K562 (cell line): Measurements from ENCODE around the gene SPATA31D3. TPM values are rescaled to one million over a fixed set of nuclear protein-coding genes. Genes with fewer than 3 reads are reported as not detected.

Source experiments
- ATAC-seq: fragments of 200-7000 bp; cut with Tn5 transposase; 3 replicates; pipeline ENCODE4 v1.9.1; 2020; ENCODE audit warnings: moderate library complexity
- BruUV-seq: library from RNA; stranded (reverse); fragments of 400-500 nt; replicated peaks from 2 replicates; lab custom pipeline; 2021; lab: Mats Ljungman, UMichigan
- CTCF ChIA-PET: fragments of 300-600 bp; formaldehyde crosslinking; extraction: SDS; loops from one replicate; lab custom pipeline; 2021; ENCODE audit warnings: low intra/inter-chr PET ratio; lab: Yijun Ruan, JAX
- POLR2A ChIA-PET: fragments of 300-600, 350-650 bp; sonication (Branson Sonifier 250); formaldehyde crosslinking; extraction: SDS; loops from one replicate; lab custom pipeline; 2021; ENCODE audit warnings: antibody characterized with exemption, inconsistent platforms; lab: Yijun Ruan, JAX
- DNase-seq, 4 experiments: peaks; one replicate each; pipeline versions ENCODE4 v3.0.0 to v3.0.0-alpha.2; 2011 to 2018; ENCODE audit warnings: low spot score in 3 of 4, mixed read lengths in 3 of 4; ENCODE audit errors: extremely low read depth in 1 of 4
- FAIRE-seq: peaks from 2 replicates; lab custom pipeline; 2011; peaks lifted over from hg19 to GRCh38; lab: Jason Lieb, UNC
- H2AFZ ChIP-seq: 2 replicates; pipeline ENCODE4 v1.6.0; 2011; ENCODE audit warnings: low read depth, low read length, control low read depth, inconsistent platforms
- H3K27ac ChIP-seq: fragments of 200-600 bp; 3 replicates; pipeline ENCODE4 v1.8.0; 2011; ENCODE audit warnings: low read depth, mild to moderate bottlenecking, control low read depth, inconsistent platforms, low read length, moderate library complexity, mixed read lengths; ENCODE audit errors: extremely low read depth
- H3K27me3 ChIP-seq, 2 experiments: fragments of 300-600 bp in 1 of 2; 2 replicates in 1 of 2; 3 replicates in 1 of 2; pipeline versions ENCODE4 v1.6.0 to v1.8.0; 2011; ENCODE audit warnings: inconsistent platforms in 2 of 2, low read length in 2 of 2, mild to moderate bottlenecking in 1 of 2, mixed read lengths in 1 of 2, moderate library complexity in 1 of 2; ENCODE audit not compliant: control insufficient read depth in 2 of 2, insufficient read depth in 2 of 2
- H3K36me3 ChIP-seq: fragments of 300-600 bp; 3 replicates; pipeline ENCODE4 v1.8.0; 2011; ENCODE audit warnings: mild to moderate bottlenecking, low read length, inconsistent platforms; ENCODE audit not compliant: control insufficient read depth, insufficient read depth
- H3K4me1 ChIP-seq, 2 experiments: fragments of 200-600 bp in 1 of 2; replicated peaks in 1 of 2; 2 replicates in 1 of 2; 3 replicates in 1 of 2; pipeline versions ENCODE4 v1.5.1 to v1.8.0; 2011; ENCODE audit warnings: inconsistent platforms in 2 of 2, low read length in 2 of 2, mild to moderate bottlenecking in 1 of 2, mixed read lengths in 1 of 2, moderate library complexity in 1 of 2; ENCODE audit not compliant: control insufficient read depth in 2 of 2, insufficient read depth in 2 of 2
- H3K4me2 ChIP-seq: 2 replicates; pipeline ENCODE4 v1.6.1; 2011; ENCODE audit warnings: low read length, control low read depth, inconsistent platforms, mixed read lengths; ENCODE audit not compliant: insufficient read depth
- H3K4me3 ChIP-seq: fragments of 200-600 bp; sonication (generic), shearing (Covaris generic); 2 replicates; pipeline ENCODE4 v1.5.1; 2016; ENCODE audit warnings: control low read depth, inconsistent platforms
- H3K79me2 ChIP-seq: fragments of 200-600 bp; 3 replicates; pipeline ENCODE4 v1.8.0; 2011; ENCODE audit warnings: low read length, inconsistent platforms; ENCODE audit not compliant: control insufficient read depth, insufficient read depth
- H3K9ac ChIP-seq, 2 experiments: 2 replicates each; pipeline versions ENCODE4 v1.6.0 to v1.6.1; 2011; ENCODE audit warnings: low read depth in 2 of 2, low read length in 2 of 2, control low read depth in 1 of 2, inconsistent platforms in 1 of 2, mild to moderate bottlenecking in 1 of 2, mixed read lengths in 1 of 2; ENCODE audit not compliant: insufficient read depth in 1 of 2
- H3K9me1 ChIP-seq: one replicate; pipeline ENCODE4 v1.6.0; 2011; ENCODE audit warnings: inconsistent platforms, mild to moderate bottlenecking, low read length, moderate library complexity; ENCODE audit not compliant: control insufficient read depth, insufficient read depth
- H3K9me3 ChIP-seq: replicated peaks from 2 replicates; pipeline ENCODE4 v1.5.1; 2011; ENCODE audit warnings: low read depth, low read length, inconsistent platforms; ENCODE audit not compliant: control insufficient read depth, insufficient read depth
- H4K20me1 ChIP-seq: replicated peaks from 2 replicates; pipeline ENCODE4 v1.6.1; 2011; ENCODE audit warnings: low read length, inconsistent platforms, mixed read lengths; ENCODE audit not compliant: control insufficient read depth, insufficient read depth
- AFF1 ChIP-seq, 2 experiments: fragments of 450-650 bp; IDR thresholded peaks; 2 replicates each; pipeline ENCODE4 v1.6.1; 2018; ENCODE audit warnings: mild to moderate bottlenecking in 2 of 2, low read depth in 1 of 2; ENCODE audit not compliant: partially characterized antibody in 2 of 2
- ARID1B ChIP-seq: fragments of 450-650 bp; IDR thresholded peaks from 2 replicates; pipeline ENCODE4 v1.6.1; 2016; ENCODE audit warnings: antibody characterized with exemption, mild to moderate bottlenecking, inconsistent platforms
- ATF7 ChIP-seq: fragments of 450-650 bp; IDR thresholded peaks from 2 replicates; pipeline ENCODE4 v1.7.1; 2014; ENCODE audit warnings: mild to moderate bottlenecking, moderate library complexity
- CBX5 ChIP-seq: IDR thresholded peaks from 2 replicates; pipeline ENCODE4 v1.6.1; 2014; ENCODE audit warnings: low read depth, borderline replicate concordance
- HDAC3 ChIP-seq: fragments of 450-650 bp; IDR thresholded peaks from 2 replicates; pipeline ENCODE4 v1.6.1; 2018; ENCODE audit warnings: borderline replicate concordance, mild to moderate bottlenecking, moderate library complexity; ENCODE audit not compliant: partially characterized antibody
- KAT7 ChIP-seq: sonication (generic); formaldehyde crosslinking; IDR thresholded peaks from 2 replicates; pipeline ENCODE4 v1.8.0; 2022; ENCODE audit warnings: missing genetic modification reagents, mild to moderate bottlenecking, borderline replicate concordance
- NFIC ChIP-seq: fragments of 450-650 bp; IDR thresholded peaks from 2 replicates; pipeline ENCODE4 v1.6.1; 2017; ENCODE audit warnings: mild to moderate bottlenecking, inconsistent platforms
- OTX1 ChIP-seq: fragments of 450-650 bp; formaldehyde crosslinking; IDR thresholded peaks from 2 replicates; pipeline ENCODE4 v1.4.0; 2022; ENCODE audit warnings: mild to moderate bottlenecking
- POLR2AphosphoS2 ChIP-seq: IDR thresholded peaks from 2 replicates; pipeline ENCODE4 v1.6.1; 2012; ENCODE audit warnings: low read length, improper control_type of control experiment
- POLR2H ChIP-seq: IDR thresholded peaks from 2 replicates; pipeline ENCODE4 v1.6.1; 2016; ENCODE audit warnings: missing genetic modification characterization, low read depth, mild to moderate bottlenecking, control low read depth, missing compliant biosample characterization, moderate library complexity
- RBM34 ChIP-seq: fragments of 200-400 bp; formaldehyde crosslinking; IDR thresholded peaks from 2 replicates; pipeline ENCODE4 v1.6.1; 2018; ENCODE audit warnings: low read length, borderline replicate concordance; ENCODE audit not compliant: insufficient read depth
- ZNF407 ChIP-seq: fragments of 450-650 bp; IDR thresholded peaks from 2 replicates; pipeline ENCODE4 v1.6.1; 2016; ENCODE audit warnings: low read depth
- WGBS: fragments of 100-300 bp; shearing (Covaris generic); methylation state at CpG from one replicate; pipeline ENCODE4 v1.1.6; 2016; ENCODE audit warnings: low coverage, mixed read lengths; ENCODE audit not compliant: insufficient coverage; ENCODE audit errors: missing lambda C conversion rate; 5-methylcytosine and 5-hydroxymethylcytosine counted together
- in situ Hi-C: fragments of 300-500 bp; cut with MboI; formaldehyde crosslinking; loops from 4 replicates; pipeline ENCODE4 v1.15.0; 2018; ENCODE audit warnings: inconsistent platforms, mixed read lengths
- intact Hi-C: fragments of 100-400 bp; cut with micrococcal nuclease; formaldehyde crosslinking; loops from 2 replicates; pipeline ENCODE4 v1.14.2; 2022
- polyA plus RNA-seq, 8 experiments: library from polyadenylated mRNA; depleted of rRNA in 4 of 8; stranded (reverse) in 5 of 8; unstranded in 3 of 8; fragments of >200 nt; fragmentation: Nextera tagmentation in 2 of 8; fragmentation: Illumina TruSeq in 1 of 8; extraction: Ambion mirVana in 2 of 8; extraction: Trizol in 1 of 8; gene quantifications; 2 replicates each; pipeline versions ENCODE4 v1.2.1 to v1.2.3, GENCODE V29; 2011 to 2014; ENCODE audit warnings: inconsistent platforms in 1 of 8, missing spikeins in 1 of 8
- total RNA-seq, 7 experiments: library from RNA; depleted of rRNA in 6 of 7; stranded (reverse); fragments of >200 nt in 6 of 7; fragmentation: Illumina TruSeq in 2 of 7; extraction: Trizol in 2 of 7; gene quantifications; 2 replicates each; pipeline versions ENCODE4 v1.2.1 to v1.2.3, GENCODE V29; 2011 to 2021; ENCODE audit warnings: low replicate concordance in 1 of 7

SPATA31D3 gene
- total and polyA plus RNA-seq, 9 of the 15 experiments (the other 6 are each of a cell fraction or from before 2014, with no cell fraction given): not detected

GRCh38 chr9:81974764-81975163 lies 31.5 kb downstream of the SPATA31D3 start:
- ATAC-seq: no peak
- Histone ChIP-seq H3K9me3 (no peaks in the 10 kb centered on the region), H3K4me2 (no peak overlapping the region), H3K9ac (no peak overlapping the region), H3K27ac (no peak overlapping the region), H3K36me3 (no peaks in the 10 kb centered on the region), H3K27me3 (no peaks in the 10 kb centered on the region), H3K4me1 (no peaks in the 10 kb centered on the region), H4K20me1 (no peaks in the 10 kb centered on the region), H2AFZ (no peak overlapping the region), H3K79me2 (no peaks in the 10 kb centered on the region), H3K4me3 (no peak overlapping the region), H3K9me1 (no peaks in the 10 kb centered on the region)
- ChIA-PET POLR2A (no interaction called here), CTCF (no interaction called here)
- intact Hi-C loops (no loop called here), in situ Hi-C loops (no loop called here)
- FAIRE-seq: no peak
- no peak for DNase-seq
- 1% methylated on average over 5 of the region's 5 CpGs for WGBS
- BruUV-seq: no TSS peak
- TF ChIP-seq NFIC: no peak
- no peak for TF ChIP-seq ARID1B
- TF ChIP-seq ATF7: no peak
- TF ChIP-seq RBM34: no peak
- TF ChIP-seq AFF1 (IDR thresholded peaks at IDR 0.05; ENCODE audit: low read depth in 1 of 2, partially characterized antibody in 2 of 2): no peak
- no peak for TF ChIP-seq CBX5
- TF ChIP-seq POLR2AphosphoS2: no peak
- TF ChIP-seq ZNF407: no peak
- no peak for TF ChIP-seq KAT7 (CRISPR knock-in tag)
- TF ChIP-seq OTX1: no peak
- no peak for TF ChIP-seq HDAC3
- TF ChIP-seq POLR2H (tag): no peak
